Epithelial cell of proximal tubule (primary cell): ENCODE measurements around the gene CBY1. TPM values are rescaled to one million over a fixed set of nuclear protein-coding genes. Genes with fewer than 3 reads are reported as not detected.

ENCODE experiments used
- DNase-seq: peaks from one replicate; pipeline ENCODE4 v3.0.0-alpha.2; 2011; ENCODE audit warnings: low read depth
- H3K4me3 ChIP-seq: 2 replicates; pipeline ENCODE4 v1.5.1; 2011; ENCODE audit warnings: low read depth, mild to moderate bottlenecking, low read length
- total RNA-seq: library from RNA; depleted of rRNA; stranded (reverse); fragments of >200 nt; gene quantifications from 2 replicates; pipeline ENCODE4 v1.2.3, GENCODE V29; 2015
- TF ChIP-seq, protein P1 (sequence below): conservative IDR thresholded peaks from 2 replicates; pipeline ENCODE4 v1.5.1; 2012; ENCODE audit warnings: low read depth, mild to moderate bottlenecking, low read length

The CBY1 gene
- total RNA-seq, 1 donor from 2014 or later, result 28.9 TPM

DNA sequence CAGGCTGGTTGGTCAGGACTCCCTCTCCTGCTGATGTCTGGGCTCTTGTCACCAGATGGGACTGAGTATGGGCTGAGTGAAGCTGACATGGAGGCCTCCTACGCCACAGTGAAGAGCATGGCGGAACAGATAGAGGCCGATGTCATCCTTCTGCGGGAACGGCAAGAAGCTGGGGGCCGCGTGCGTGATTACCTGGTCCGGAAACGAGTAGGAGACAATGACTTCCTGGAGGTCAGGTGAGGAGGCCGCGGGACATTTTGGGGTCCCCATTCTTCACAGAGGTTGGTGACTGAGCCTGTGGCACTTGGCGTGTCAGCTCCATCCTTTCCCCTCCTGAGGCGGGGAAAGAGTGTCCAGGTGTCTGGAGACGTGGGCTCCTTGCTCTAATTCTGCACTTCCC is 59.4 kb downstream of the CBY1 start:
- no peak for DNase-seq
- TF ChIP-seq, protein P1, sequence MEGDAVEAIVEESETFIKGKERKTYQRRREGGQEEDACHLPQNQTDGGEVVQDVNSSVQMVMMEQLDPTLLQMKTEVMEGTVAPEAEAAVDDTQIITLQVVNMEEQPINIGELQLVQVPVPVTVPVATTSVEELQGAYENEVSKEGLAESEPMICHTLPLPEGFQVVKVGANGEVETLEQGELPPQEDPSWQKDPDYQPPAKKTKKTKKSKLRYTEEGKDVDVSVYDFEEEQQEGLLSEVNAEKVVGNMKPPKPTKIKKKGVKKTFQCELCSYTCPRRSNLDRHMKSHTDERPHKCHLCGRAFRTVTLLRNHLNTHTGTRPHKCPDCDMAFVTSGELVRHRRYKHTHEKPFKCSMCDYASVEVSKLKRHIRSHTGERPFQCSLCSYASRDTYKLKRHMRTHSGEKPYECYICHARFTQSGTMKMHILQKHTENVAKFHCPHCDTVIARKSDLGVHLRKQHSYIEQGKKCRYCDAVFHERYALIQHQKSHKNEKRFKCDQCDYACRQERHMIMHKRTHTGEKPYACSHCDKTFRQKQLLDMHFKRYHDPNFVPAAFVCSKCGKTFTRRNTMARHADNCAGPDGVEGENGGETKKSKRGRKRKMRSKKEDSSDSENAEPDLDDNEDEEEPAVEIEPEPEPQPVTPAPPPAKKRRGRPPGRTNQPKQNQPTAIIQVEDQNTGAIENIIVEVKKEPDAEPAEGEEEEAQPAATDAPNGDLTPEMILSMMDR, result no peak
- H3K4me3 ChIP-seq, result no peak overlapping the region

DNA sequence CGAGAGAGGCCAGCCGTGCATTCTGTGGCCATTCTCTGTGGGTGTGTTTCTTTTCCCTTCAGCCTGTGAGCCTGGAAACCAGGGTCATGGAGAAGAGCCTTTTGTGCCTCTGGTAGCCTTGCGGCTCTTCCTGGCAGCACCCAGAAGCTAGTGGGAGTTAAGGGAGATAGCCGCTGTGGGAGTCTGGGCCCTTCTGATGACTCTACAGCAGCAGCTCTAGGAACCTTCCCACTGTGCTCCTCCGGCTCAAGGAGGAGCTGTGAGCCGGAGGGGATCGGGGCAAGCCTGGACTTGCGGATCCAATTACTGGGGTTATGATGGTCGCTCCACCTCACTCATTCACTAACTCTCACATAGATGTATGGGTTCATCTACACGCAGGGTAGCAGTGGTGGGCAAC is 59.8 kb downstream of the CBY1 start:
- DNase-seq, result no peak
- TF ChIP-seq, protein P1, result no peak
- no peak overlapping the region for H3K4me3 ChIP-seq

DNA sequence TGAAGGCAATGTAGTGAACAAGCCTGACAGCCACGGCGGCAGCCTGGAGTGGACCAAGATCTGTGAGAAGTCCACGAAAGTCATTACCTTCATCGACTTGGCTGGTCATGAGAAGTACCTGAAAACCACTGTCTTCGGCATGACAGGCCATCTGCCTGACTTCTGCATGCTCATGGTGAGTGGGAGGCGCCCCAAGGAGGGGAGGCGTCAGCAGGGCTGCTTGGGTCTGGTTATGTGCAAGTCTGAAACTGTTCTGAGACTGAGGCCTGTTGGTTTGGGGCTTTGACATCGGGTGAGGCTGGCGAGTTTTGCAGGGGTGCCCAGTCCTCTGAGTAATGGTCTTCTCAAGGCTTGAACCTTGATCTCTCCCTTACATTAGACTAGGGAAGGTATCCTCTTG is 60.4 kb downstream of the CBY1 start:
- H3K4me3 ChIP-seq, result no peak overlapping the region
- TF ChIP-seq, protein P1, result no peak
- no peak for DNase-seq

DNA sequence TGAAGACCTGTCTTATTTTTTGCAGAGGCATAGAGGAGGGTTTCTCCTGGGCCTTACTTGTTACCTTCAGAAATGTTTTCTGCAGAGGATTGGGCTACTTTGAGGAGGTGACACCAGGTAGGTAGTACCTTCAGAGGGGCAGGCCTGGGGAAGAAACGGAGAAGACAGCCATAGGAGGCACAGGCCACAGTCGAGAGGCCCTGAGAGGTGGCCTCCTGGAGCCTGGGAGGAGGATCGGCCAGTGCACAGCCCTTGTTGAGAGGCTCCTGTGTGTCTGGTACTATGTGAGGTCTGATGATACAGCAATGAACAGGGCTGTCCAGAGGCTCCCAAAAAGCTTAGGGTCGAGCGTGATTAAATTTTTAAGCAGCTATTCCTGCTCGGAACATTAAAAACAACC is 60.8 kb downstream of the CBY1 start:
- TF ChIP-seq, protein P1, result no peak
- H3K4me3 ChIP-seq, result no peak overlapping the region

DNA sequence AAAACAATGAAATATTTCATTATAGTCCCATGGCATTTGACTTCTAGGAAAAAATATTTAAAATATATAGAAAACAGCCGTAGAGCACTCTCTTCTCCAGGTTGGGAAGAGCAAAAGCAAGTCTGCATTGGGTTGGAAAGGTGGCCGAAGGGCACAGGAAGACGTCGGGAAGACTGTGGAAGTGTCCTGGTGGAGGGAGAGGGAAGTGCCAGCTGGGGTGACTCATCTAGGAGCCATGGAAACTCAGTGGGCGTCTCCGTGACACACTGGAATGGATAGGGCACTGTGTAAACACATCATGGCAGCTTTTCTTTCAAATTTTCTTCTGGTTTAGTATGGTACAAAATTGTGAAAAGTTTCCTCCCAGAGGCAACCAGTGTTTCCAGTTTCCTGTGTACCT is 62.0 kb downstream of the CBY1 start:
- DNase-seq, result no peak
- TF ChIP-seq, protein P1, result peak; percentile 70
- H3K4me3 ChIP-seq, result no peak overlapping the region

More for the DNA sequence above, 60.8 kb downstream of the CBY1 start:
- no peak for DNase-seq

DNA sequence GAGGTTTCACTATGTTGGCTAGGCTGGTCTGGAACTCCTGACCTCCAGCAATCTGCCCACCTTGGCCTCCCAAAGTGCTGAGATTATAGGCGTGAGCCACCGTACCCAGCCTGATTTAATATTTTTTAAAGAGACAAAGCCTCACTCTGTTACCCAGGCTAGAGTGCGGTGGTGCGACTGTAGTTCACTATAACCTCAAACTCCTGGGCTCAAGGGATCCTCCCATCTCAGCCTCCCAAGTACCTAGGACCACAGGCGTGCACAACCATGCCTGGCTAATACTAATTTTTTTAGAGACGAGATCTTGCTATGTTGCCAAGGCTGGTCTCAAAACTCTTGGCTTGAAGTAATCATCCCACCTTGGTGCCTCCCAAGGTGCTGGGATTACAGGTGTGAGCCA is 62.8 kb downstream of the CBY1 start:
- H3K4me3 ChIP-seq, result no peak overlapping the region
- no peak for DNase-seq
- TF ChIP-seq, protein P1, result no peak

GRCh38 chr22:38720350-38720749 is 63.9 kb downstream of the CBY1 start:
- H3K4me3 ChIP-seq, result no peak overlapping the region
- no peak for DNase-seq
- TF ChIP-seq, protein P1, result no peak
